Thyroid gland (tissue), 4 donors: ENCODE data around the gene ABCC8.

ENCODE experiments used
- CTCF ChIP-seq, 6 experiments: fragments of 200-600 bp in 3 of 6; fragments of 450-650 bp in 3 of 6; sonication (generic) in 3 of 6; IDR thresholded peaks; one replicate each; pipeline ENCODE4 v1.5.1; 2016 to 2019; ENCODE audit warnings: antibody characterized with exemption in 6 of 6, mild to moderate bottlenecking in 2 of 6, inconsistent platforms in 1 of 6, moderate library complexity in 1 of 6
- POLR2A ChIP-seq, 2 donors: fragments of 450-650 bp; IDR thresholded peaks; one replicate each; pipeline ENCODE4 v1.6.1; 2017; ENCODE audit warnings: antibody characterized with exemption in 2 of 2, mild to moderate bottlenecking in 2 of 2, moderate library complexity in 1 of 2

GRCh38 chr11:17406818-17407149 lies 69.9 kb downstream of the ABCC8 start:
- TF ChIP-seq CTCF (IDR thresholded peaks at IDR 0.05) (no peak), POLR2A (IDR thresholded peaks at IDR 0.05) (no peak)
